NCI-H1048 (cell line): ENCODE data around the gene PSPC1.

ENCODE experiments used
- DNase-seq: peaks from one replicate; lab custom pipeline; 2025; lab: John Stamatoyannopoulos, UW

Gene PSPC1

GRCh38 chr13:19673473-19674430, 109.0 kb downstream of the PSPC1 start:
- DNase-seq: no peak

DNA sequence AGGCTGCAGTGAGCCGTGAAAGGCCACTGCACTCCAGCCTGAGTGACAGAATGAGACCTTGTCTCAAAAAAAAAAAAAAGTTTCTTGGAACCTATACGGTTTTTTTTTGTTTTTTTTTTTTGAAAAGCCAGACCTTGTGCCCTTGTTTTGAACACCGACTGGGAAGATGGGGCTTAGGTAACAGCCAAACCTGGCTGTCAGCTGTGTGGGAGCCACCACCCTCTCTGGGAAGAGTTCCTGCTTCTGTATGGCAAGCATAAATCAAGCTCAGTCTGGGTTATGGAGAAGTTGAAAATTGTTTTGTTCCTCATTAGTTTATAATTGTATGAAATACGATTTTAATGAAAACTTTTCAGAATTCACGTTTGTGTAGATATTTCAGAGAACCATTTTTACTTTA, 109.8 kb downstream of the PSPC1 start:
- no peak for DNase-seq

DNA sequence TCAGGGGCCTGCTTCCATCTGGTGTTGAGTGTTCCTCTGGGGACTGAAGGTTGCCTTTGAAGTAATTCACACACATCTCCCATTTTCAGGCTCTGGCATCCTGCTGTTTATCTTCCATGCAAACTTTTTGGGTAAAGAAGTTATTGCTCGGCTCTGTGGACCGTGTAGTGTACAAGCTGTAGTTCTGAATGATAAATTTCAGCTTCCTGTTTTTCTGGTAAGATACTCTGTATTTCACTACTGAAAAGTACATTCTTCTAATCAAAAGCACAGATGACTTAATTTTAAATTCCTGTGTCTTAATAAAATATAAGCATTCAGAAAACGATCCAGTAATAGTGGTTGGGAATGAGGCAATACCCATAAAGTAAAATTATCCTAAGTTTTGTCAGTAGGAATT, 112.6 kb downstream of the PSPC1 start:
- DNase-seq: no peak

DNA sequence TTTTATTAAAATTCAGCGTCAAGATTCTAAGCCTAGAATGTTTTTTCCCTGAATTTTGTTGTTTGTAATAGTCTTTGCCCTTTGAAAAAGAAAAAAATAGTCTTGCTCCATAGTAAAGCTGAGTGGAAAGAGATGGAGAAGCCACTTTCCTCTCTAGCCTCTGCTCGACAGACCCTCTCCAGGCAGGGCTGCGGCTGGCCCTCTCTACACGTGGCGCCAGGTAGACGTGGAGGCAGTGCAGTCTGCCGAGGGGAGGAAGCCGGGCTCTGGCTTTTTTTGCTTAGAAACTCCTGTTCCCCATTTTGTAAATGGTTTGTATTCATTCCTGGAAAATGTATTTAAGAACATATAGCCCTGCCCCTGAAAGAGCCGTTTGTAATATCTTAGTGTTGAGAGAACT, 114.0 kb downstream of the PSPC1 start:
- no peak for DNase-seq

- DNase-seq: no peak
Measured at GRCh38 chr13:19665427-19665859, 117.3 kb downstream of the PSPC1 start.

DNA sequence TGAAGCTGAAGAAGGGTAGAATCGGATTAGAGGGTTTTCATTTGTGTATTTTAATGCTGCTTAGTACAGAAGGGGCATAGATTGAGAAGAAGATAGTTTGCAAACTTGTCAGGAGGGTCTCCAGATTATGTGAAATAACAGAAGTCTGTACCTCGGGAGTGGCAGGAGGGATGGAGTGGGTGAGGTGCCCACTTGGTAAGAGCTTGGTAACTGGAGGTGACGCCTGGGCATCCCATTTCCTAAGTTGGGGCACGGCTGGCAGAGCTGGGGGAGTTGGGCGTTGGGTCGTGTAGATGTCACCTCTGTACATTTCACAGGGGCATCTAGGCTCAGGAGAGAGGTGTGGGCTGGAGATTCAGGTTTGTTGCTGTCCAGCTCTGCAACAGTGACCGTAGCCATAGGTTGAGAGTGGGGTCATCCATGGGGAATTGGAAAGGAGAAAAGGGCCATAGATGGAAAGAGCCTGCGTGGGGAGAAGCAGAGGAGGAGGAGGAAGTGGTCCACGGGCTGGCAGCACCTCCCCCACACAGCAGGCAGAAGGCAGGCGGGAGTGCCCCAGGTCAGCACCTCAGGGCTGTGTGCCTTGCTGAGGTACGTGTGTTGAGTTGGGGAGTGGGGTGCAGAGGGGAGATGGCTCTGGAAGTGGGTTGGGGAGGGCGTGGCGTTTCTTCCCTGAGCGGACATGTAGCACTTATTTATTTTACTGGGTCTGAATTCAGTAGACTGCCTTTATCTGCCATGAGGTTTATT, 118.1 kb downstream of the PSPC1 start:
- DNase-seq: no peak

DNA sequence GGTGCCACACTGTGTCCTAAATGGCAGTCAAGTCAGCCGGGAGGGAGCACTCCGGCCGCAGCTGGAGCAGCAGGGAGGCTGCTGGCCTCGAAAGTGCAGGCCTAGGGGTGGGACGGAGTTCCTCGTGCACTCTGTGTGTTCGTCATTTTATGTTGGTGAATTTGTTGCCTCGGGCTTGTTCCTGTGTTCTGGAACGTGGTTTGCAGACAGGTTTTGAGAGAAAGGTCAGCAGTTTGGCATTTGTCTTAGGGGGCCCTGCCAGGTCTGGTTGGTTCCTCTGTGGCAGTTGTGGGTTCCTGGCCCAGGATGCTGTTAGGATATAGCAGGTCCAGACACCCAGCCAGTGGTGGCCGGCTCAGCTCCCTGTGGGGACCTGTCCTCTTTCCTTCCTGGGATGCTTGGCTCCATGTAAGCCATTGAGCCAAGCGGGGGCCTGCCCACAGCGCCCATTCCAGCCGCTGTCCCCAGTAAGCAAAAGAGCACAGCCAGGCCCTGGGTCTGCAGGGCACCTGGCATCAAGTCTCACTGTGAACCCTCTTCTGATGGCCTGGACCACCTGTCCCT, 119.2 kb downstream of the PSPC1 start:
- no peak for DNase-seq

DNA sequence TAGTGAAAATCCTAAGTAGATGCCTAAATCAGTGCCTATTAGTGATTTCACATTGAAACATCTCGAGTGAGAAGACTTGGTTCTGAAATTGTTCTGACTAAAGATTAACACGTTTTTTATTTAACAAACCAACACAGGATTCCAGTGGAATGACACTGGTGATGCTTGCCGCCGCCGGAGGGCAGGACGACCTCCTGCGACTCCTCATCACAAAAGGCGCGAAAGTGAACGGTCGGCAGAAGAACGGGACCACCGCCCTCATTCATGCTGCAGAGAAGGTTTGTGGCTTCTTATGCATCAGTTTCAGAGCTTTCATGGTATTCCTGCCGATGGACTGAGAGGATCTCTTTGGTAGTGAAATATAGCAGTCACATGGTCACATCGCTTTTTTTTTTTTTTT, 121.2 kb downstream of the PSPC1 start:
- no peak for DNase-seq

GRCh38 chr13:19661126-19661525, 121.6 kb downstream of the PSPC1 start:
- DNase-seq: no peak

DNA sequence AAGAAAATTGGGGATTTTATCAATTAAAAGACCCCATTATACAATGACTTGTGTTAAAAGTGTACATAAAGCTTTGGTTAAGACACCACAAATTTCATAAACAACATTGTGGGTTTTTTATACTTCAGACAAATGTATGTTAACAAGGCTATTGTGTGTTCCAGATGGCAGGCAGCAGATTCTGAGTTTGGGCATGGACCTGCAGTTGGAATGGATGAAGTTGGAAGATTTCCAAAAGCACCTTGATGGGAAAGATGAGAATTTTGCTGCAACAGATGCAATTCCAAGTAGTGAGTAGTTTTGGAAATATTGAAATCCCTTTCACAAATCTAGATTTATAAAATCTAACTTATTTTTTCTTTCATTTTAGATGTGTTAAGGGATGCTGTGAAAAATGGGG, 123.9 kb downstream of the PSPC1 start:
- no peak for DNase-seq

GRCh38 chr13:19657872-19658591, 124.7 kb downstream of the PSPC1 start:
- DNase-seq: no peak
